GM21529 (cell line): ENCODE data around the gene MAP1LC3C.

ENCODE experiments used
- ATAC-seq: cut with Tn5 transposase; IDR thresholded peaks from one replicate; pipeline ENCODE4 v1.9.1; 2021; ENCODE audit not compliant: unreplicated experiment

The MAP1LC3C gene

DNA sequence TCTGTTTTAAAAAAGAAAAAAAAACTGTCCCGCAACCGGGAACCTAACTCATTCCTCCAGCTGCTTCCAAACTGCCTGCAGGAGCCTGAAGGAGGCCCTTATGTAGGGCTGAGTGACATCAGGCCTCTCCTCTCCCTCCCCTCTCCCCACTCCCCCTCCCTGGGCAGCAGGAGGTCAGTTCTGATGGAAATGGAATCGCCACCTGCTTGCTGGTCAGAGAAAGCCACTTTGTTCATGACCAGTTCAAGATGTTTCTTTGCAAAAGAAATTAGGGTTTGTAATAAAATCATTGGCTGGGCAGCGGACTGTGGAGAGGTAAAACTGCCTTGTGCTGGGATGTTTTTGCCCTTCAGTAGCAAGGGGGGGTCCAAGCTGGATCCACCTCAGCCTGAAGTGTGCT, at the start of gene MAP1LC3C:
MAP1LC3C (minus strand) TSS at position 73 of the 400 bp plus-strand sequence. CDS start 90 bp downstream, outside the sequence.
- no peak for ATAC-seq

DNA sequence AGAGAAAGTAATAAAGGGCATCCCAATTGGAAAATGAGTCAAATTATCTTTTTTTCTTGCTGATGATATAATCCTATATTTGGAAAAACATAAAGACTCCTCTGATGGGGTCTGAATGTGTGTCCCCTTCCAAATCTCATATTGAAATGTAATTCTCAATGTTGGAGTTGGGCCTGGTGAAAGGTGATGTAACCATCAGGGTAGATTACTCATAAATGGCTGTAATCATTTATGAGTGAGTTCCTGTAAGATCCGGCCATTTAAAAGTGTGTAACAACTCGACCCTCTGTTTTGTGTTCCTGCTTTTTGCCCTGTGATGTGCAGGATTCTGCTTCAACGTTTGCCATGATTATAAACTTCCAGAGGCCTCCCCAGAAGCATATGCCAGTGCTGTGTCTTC, 44.3 kb upstream of the MAP1LC3C start:
- ATAC-seq: no peak

DNA sequence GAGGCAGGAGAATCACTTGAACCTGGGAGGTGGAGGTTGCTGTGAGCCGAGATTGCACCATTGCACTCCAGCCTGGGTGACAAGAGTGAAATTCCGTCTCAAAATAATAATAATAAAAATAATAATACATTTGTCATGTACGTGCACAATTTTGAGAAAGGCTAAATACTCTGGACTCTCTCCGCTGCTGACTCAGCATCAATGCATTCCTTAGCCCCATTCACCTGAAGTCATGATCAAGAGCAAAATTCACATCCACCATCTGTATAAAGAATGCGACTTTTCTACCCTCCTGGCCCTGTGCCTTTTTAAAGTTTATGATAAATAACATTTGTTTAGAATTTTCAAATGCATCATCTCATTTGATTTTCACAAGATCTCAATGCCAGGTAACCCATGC, 35.5 kb upstream of the MAP1LC3C start:
- no peak for ATAC-seq

DNA sequence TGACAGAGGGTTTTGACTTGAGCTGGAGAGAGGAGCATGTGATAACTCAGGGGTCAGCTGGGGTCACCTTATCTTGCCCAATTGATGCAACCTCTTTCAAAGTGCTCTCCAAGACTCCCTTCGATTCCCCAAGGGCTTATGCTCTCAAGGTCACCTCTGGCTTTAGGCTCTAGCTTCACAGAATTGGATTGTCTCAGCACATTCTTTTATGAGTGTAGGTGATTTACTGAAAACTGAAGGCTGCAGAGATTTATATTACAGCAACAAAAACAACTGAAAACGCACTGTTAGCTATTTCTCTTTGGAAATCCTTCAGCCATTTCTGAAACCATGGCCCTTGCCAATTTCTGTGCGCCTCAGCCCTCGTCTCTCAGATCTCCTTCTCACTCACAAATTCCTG, 34.5 kb upstream of the MAP1LC3C start:
- ATAC-seq: no peak

DNA sequence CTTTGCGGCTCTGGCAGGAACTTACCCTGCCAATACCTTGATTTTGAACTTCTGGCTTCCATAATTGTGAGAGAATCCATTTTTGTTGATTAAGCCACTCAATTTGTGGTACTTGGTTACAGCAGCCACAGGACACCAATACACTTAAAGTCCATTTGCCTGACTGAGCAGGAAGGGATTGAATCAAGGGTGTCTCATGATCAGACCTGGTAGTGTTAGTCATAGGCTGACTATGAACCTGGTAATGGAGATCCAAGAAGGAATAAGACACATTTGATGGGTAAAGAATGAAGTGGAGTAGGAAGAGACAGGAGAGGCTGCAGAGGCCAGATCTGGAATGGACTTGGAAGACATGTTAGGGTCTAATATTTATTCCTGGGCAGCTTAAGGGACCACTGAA, 31.2 kb upstream of the MAP1LC3C start:
- ATAC-seq: no peak

DNA sequence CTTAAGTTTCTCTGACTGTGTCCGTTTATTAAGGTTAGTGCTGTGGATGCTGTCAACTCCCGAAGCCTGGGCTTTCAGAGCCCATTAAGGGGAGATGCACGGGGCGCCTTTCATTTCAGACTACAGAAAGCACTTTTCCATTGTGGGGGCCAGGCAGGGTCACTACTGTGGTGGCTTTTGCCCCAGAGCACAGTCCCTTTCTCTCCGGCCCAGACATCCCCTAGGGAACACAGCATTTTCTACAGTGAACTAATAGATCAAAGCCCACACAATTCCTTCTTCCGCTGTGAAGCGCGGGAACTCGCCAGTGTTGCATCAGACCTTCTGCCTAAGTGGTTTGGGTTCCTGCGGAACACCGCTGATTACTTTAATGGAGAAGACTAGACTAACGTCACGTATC, 26.8 kb upstream of the MAP1LC3C start:
- ATAC-seq: no peak

DNA sequence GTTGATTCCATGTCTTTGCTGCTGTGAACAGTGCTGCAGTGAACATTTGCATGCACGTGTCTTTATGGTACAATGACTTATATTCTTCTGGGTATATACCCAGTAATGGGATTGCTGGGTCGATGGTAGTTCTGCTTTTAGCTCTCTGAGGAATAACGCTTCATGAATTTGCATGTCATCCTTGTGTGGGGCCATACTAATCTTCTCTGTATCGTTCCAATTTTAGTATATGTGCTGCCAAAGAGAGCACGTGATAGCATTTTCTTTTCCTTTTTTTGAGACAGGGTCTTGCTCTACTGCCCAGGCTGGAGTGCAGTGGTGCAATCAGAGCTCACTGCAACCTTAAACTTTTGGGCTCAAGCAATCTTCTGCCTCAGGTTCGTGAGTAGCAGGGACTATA, 24.9 kb upstream of the MAP1LC3C start:
- no peak for ATAC-seq

DNA sequence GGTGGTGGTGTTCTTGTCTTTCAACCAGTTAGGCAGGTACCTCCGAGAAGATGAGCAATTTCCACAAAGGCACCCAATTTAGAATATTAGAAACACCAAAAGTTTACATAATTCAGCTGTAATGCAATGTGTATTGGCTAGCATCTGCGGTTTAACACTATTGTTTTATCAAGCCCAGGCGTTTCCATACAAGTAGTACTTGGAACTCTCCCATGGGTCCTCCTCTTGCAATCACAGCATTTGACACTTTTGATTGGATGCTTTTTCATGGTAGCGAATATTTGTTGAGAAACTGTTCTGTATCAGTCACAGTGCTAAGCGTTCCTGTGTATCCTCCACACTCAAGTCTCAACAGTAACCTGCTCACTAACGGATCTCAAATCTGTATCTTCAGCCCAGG, 20.1 kb upstream of the MAP1LC3C start:
- ATAC-seq: no peak

DNA sequence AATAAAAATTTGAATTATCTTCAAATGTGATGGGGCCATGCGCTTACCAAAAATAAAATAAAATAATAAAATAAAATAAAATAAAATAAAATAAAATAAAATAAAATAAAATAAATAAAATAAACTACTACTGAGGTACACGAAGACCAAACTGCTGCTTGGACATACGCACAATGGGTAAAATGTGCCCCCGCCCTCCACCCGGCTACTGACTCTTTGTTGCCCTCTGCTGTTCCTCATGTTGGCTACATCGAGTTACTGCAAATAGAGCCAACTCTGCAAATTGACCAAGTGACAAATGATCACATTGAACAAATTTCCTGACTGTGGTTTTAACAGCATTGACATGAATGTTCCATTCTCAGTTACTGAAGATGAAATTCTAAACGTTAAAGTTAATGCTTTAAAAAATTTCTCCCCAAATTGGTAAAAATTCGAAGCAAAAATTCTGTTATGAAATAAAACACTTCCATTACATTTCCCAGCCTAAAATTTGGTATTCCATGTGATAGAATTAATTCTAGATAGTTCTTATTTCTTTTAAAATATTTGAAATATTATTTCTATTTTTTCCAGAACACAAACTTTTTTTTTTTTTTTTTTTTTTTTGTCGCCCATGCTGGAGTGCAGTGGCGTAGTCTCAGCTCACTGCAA, 18.8 kb upstream of the MAP1LC3C start:
- peak; percentile 87 for ATAC-seq

DNA sequence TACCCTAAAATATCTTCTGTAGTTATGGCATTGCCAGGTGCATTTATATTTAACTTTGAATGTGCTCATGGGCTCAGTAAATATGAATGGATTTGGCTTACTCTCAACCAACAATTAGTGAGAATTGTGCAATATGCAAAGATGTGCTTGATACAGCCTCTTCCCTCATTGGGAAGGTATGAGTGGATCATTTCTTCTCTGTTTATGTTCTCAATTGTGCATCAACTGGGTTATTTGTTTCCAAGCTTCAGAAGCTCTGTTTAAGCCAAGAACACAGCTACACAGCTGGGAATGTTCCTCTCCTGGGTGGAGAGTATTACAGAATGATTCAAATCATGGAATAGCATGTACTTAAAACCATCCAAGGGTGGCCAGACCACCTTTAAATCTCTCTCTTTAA, 17.6 kb upstream of the MAP1LC3C start:
- no peak for ATAC-seq

DNA sequence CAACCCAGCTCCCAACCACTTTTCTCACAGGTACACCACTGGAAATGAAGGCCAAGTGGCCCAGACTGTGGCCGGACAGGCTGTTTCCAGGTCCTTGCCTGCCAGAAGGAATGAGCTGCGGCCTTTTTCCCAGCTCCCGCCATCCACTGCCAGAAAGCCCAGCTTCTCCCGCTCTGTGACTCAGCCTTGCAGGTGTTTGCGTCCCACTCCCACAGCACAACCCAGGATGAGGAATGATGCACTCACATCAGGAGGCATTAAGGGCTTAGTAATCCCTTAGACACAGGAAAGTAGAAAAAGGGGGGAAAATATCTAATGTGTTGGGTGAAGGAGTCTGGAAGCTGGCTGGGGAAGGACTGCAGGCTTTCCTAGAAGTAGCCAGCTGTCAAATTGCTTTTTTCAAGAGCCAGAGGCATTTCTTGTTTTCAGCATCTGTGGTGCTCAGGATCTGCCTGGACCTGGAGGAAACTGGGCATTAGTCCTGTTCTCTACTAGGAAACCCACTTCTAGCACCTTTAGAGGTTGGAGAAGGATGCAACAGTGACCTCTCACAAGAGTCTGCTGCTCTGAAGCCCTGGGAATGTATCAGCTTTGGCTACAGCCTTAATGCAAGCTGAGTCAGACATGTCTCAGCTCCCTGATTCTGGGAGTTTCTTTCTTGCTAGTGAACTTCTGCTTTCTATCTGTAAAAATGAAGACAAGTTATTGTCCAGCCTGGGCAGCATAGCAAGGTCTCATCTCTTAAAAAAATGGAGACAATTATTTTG, 13.2 kb upstream of the MAP1LC3C start:
- ATAC-seq: no peak

DNA sequence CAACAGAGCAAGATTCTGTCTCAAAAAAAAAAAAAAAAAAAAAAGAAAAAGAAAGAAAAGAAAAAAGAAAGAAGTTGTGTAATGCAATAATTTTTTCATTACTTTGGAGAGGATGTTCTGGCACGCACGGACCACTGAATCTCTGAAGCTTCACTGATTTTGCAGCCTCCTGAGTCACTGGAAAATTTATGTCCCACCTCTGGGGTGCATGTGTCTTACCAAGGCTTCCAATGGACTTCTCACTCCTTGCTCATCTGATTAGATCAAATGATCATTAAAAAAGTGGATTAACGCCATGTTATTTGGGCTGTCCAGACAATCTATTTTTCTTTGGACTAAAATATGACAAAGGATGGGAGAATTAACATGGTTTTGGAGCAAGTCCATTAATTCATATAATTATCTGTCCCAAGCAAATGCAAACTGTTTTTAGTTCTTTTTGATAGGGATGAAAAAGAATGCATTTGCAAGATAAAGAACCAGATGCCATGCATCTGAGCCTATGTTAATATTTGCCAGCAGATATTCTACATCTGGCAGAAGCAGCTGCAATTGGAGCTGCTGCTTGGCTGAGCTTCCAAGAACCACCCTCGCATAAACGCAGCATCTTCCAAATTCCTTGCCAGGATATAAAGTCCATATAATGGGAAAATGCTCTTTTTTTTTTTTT, 10.1 kb upstream of the MAP1LC3C start:
- no peak for ATAC-seq

DNA sequence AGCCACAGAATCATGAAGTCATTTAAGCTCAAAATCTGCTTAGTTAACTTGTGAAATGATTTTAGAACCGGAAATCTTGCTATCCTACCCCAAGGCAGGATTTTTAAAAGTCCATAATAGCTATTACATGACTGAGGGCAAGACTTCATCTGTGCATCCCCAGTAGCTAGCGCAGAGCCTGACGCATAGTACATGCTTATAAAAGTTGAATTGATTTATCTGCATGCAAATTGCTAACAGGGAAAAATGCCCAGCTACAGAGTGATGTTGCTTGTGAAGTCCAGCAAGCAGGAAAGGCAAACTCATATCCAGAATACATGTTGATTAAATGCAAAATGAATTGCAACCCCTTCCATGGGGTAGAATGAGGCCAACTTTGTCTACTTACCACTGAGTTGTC, 8.1 kb upstream of the MAP1LC3C start:
- ATAC-seq: no peak

DNA sequence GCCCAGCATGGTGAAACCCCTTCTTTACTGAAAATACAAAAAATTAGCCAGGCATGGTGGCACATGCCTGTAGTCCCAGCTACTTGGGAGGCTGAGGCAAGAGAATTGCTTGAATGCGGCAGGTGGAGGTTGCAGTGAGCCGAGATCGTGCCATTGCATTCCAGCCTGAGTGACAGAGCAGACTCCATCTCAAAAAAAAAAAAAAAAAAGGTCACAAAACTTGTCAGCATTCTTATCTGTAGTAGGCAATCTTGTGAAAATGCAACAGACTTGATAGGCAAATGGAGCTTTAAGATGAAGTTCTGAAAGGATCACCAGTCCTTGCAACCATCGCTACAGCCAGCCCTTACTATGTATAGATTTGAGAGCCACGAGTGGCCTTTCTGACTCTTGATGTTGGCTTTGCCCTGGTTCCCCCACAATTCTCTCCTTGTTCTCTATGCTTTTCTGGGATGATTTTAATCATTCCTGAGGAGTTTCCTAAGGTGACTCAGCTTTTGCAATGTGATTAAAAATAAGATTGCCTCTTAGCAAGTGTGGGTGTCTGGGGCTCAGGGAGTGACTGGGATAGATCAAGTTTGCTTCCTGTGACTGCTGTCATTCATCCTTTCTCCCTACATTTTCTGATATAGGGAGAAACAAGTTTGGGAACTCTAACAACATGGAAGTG, 7.1 kb upstream of the MAP1LC3C start:
- no peak for ATAC-seq

DNA sequence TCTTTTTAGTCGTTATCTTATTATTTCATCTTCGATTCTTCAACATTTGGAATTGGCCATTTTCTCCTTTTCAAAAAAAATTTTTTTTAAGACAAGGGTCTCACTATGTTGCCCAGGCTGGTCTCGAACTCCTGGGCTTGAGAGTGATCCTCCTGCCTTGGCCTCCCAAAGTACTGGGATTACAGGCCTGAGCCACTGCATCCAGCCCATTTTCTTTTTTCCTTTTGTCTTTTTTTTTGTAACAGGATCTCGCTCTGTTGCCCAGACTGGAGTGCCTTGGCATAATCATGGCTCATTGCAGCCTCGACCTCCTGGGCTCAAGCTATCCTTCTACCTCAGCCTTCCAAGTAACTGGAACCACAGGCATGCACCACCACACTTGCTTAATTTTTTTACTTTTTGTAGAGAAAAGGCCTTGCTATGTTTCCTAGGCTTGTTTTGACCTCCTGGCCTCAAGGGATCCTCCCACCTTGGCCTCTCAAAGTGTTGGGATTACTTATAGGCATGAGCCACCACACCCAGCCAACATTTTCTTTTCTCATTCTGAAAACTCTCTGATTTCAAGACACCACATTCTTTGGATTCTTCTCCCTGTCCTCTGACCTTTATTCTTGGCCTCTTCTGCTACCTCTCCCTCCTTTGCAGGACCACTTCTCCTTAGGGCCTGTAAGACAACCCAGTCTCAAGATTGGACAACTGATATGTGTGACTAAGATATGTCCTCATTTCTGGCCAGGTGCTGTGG, 6.0 kb upstream of the MAP1LC3C start:
- no peak for ATAC-seq

DNA sequence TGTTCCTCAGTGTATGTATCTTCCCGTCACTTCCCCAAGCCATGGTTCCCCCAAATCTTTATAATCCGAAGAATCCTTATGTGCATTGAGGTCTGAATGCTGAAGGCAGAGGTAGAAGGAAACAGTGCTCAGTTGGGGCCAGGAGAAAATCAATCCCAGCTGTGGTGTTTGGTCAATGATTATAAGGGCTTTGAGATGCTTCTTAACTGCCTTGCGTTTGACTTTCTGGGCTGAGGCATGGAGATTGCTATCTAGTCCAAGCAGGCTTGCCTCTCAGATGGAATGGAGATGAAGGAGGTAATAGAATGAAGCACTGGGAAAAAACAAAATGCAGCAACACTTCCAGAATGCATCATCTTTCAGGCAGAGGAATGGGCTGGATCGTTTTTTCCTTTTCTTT, 3.6 kb upstream of the MAP1LC3C start:
- ATAC-seq: no peak

DNA sequence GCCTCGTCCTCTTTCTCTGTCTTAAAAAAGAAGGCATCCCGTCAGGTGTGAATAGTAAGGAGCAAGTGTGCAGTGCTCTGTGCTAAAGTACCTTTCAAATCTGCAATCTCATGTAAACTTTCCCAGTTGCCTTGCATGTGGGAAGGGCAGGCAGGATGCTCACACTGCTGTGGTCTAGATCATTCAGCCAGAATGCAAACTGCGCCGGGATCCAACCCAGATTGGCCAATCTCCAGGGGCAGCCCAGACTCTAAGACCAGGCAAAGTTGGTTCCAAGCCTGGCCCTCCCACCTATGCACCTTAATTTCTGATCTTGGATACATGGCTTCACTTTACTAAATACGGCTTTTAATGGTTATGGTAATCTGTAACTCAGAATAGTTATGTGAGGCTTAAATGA, 3.2 kb upstream of the MAP1LC3C start:
- ATAC-seq: no peak

DNA sequence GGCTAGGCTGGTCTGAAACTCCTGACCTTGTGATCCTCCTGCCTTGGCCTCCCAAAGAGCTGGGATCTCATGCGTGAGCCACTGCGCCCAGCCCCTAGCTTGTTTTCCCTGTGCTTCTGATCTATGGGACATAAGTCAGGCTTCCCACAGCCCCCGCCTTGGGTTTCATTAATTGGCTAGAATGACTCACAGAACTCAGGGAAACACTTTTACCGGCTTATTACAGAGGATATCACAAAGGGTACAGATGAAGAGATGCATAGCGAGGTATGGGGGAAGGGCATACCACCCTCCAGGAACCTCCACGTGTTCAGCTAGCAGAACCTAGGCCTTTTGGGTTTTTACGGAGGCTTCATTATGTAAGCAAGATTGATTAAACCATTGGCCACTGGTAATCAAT, 1.5 kb upstream of the MAP1LC3C start:
- no peak for ATAC-seq

DNA sequence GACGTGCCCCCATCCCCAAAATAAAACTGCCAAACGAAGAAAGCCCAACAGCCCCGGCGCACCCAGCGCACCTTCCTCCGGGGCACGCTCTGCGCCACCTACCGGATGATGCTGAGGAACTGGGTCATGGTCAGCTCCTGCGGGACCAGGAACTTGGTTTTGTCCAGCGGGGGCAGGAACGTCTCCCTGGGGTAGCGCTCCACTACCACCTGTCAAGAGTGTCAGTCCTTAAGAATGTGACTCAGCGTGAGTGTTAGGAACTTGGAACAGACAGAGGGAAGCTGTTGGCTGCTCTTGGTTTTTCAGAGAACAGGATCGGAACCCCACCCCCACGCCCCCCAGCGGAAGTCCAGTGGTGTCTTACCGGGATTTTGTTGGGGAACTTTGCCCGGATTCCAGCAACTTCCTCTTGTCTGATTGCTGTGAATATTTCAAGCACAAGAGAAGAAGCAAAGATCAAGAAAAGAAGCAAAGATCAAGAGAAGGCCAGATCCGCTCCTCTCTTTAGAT, 431 bp downstream of the MAP1LC3C start:
- ATAC-seq: peak; percentile 91

DNA sequence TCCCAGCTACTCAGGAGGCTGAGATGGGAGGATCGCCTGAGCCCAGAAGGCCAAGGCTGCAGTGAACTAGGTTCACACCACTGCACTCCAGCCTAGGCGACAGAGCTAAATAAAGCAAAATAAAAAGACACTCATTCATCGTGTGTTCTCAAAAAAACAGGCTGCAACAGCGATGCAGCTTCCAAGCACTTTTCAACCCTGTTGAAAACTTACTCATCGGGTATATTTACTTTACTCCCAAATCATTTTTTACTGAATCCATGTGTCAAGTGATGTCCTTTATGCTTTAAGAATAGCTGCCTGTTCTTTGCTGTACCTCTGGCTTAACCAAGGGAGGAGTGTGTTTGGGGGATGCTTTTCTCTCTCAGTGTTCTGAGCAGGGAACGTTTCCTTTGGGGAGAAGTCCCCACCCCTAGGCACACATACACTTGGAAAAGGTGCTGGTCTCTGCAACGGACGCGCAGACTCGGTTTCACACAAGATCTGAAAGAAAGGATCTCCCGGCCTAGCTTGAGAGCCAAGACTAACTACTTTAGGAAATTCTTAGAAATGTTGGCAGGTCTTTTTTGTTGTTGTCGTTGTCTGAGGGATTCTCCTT, 1.4 kb downstream of the MAP1LC3C start:
- no peak for ATAC-seq
